ENCODE results near the gene TMX3. TPM values are rescaled to one million over a fixed set of nuclear protein-coding genes. Genes with fewer than 3 reads are reported as not detected.

TMX3 gene
- 63.9 TPM for total RNA-seq

GRCh38 chr18:68714712-68715496, at the start of gene TMX3:
TSS of gene TMX3 (minus strand) at chr18:68715108. CDS start at chr18:68714981, 127 bp downstream.

Other genes with a start within 250 kb of the TMX3 start
- 21.2 TPM for gene CCDC102B, start 83.0 kb upstream of the TMX3 start, total RNA-seq

Data from diencephalon (tissue), 1 donor.